Astrocyte (in vitro differentiated cells and primary cell): ENCODE results near the gene ADAM19. TPM values are rescaled to one million over a fixed set of nuclear protein-coding genes. Genes with fewer than 3 reads are reported as not detected.

Source experiments
- DNase-seq: peaks from one replicate; pipeline ENCODE4 v3.0.0-alpha.2; 2010; ENCODE audit warnings: low read depth
- FAIRE-seq: peaks from 2 replicates; lab custom pipeline; 2011; peaks lifted over from hg19 to GRCh38; lab: Jason Lieb, UNC
- H2AFZ ChIP-seq: 2 replicates; pipeline ENCODE4 v1.6.0; 2012; ENCODE audit warnings: low read depth, low read length, inconsistent platforms
- H3K27ac ChIP-seq: 2 replicates; pipeline ENCODE4 v1.5.1; 2011; ENCODE audit warnings: low read depth, low read length, inconsistent platforms
- H3K27me3 ChIP-seq: 2 replicates; pipeline ENCODE4 v1.6.0; 2011; ENCODE audit warnings: low read length, inconsistent platforms; ENCODE audit not compliant: insufficient read depth
- H3K36me3 ChIP-seq: 2 replicates; pipeline ENCODE4 v1.5.1; 2011; ENCODE audit warnings: low read length, inconsistent platforms; ENCODE audit not compliant: insufficient read depth
- H3K4me1 ChIP-seq: 2 replicates; pipeline ENCODE4 v1.5.1; 2011; ENCODE audit warnings: low read length, inconsistent platforms; ENCODE audit not compliant: insufficient read depth
- H3K4me2 ChIP-seq: 2 replicates; pipeline ENCODE4 v1.6.0; 2012; ENCODE audit warnings: low read length, inconsistent platforms
- H3K4me3 ChIP-seq: 2 replicates; pipeline ENCODE4 v1.5.1; 2011; ENCODE audit warnings: low read depth, mild to moderate bottlenecking, low read length, inconsistent platforms; ENCODE audit not compliant: insufficient read depth
- H3K79me2 ChIP-seq: 2 replicates; pipeline ENCODE4 v1.6.0; 2012; ENCODE audit warnings: mild to moderate bottlenecking, low read length, inconsistent platforms; ENCODE audit not compliant: insufficient read depth
- H3K9ac ChIP-seq: 2 replicates; pipeline ENCODE4 v1.6.0; 2012; ENCODE audit warnings: mild to moderate bottlenecking, low read length, inconsistent platforms
- H3K9me3 ChIP-seq: 2 replicates; pipeline ENCODE4 v1.5.1; 2012; ENCODE audit warnings: low read depth, mild to moderate bottlenecking, low read length, inconsistent platforms; ENCODE audit not compliant: insufficient read depth
- H4K20me1 ChIP-seq: 2 replicates; pipeline ENCODE4 v1.6.0; 2012; ENCODE audit warnings: low read length, inconsistent platforms; ENCODE audit not compliant: insufficient read depth
- H3K27ac Mint-ChIP-seq: one replicate; pipeline ENCODE4 v1.8.0; 2021; ENCODE audit warnings: mild to moderate bottlenecking, mixed read lengths; ENCODE audit not compliant: unreplicated experiment
- H3K27me3 Mint-ChIP-seq: one replicate; pipeline ENCODE4 v1.8.0; 2021; ENCODE audit warnings: low read depth, mixed read lengths; ENCODE audit not compliant: unreplicated experiment
- H3K36me3 Mint-ChIP-seq: one replicate; pipeline ENCODE4 v1.8.0; 2021; ENCODE audit warnings: low read depth, mixed read lengths; ENCODE audit not compliant: unreplicated experiment
- H3K4me1 Mint-ChIP-seq: one replicate; pipeline ENCODE4 v1.8.0; 2021; ENCODE audit warnings: low read depth, mixed read lengths; ENCODE audit not compliant: unreplicated experiment
- H3K4me3 Mint-ChIP-seq: one replicate; pipeline ENCODE4 v1.8.0; 2021; ENCODE audit warnings: mild to moderate bottlenecking, moderate library complexity, mixed read lengths; ENCODE audit not compliant: unreplicated experiment
- H3K9me3 Mint-ChIP-seq: one replicate; pipeline ENCODE4 v1.8.0; 2021; ENCODE audit warnings: mild to moderate bottlenecking, mixed read lengths; ENCODE audit not compliant: unreplicated experiment
- CTCF ChIP-seq: IDR thresholded peaks from 2 replicates; pipeline ENCODE4 v1.5.1; 2011; ENCODE audit warnings: low read depth, mild to moderate bottlenecking, inconsistent platforms, low read length, moderate library complexity; ENCODE audit not compliant: insufficient read depth
- EZH2 ChIP-seq: IDR thresholded peaks from 2 replicates; pipeline ENCODE4 v1.6.1; 2012; ENCODE audit warnings: mild to moderate bottlenecking, low read length, inconsistent platforms; ENCODE audit not compliant: insufficient read depth
- total RNA-seq: library from RNA; stranded (reverse); gene quantifications from 2 replicates; pipeline ENCODE4 v1.2.1, GENCODE V29; 2021

ADAM19 gene
- total RNA-seq, 1 donor from 2014 or later = 316 TPM

GRCh38 chr5:157523976-157524375, 51.6 kb downstream of the ADAM19 start:
- Histone ChIP-seq H3K4me1 (peaks cover 8% of the 10 kb centered on the region), H3K27ac (no peak overlapping the region), H3K9me3 (no peaks in the 10 kb centered on the region), H3K4me3 (no peak overlapping the region), H2AFZ (no peak overlapping the region), H3K4me2 (no peak overlapping the region), H4K20me1 (peaks cover 89% of the 10 kb centered on the region), H3K9ac (peak overlapping the region; percentile 20), H3K27me3 (no peaks in the 10 kb centered on the region), H3K79me2 (peaks cover 97% of the 10 kb centered on the region), H3K36me3 (peaks cover 53% of the 10 kb centered on the region)
- no peaks in the 10 kb centered on the region for H3K27me3 Mint-ChIP-seq
- TF ChIP-seq EZH2 (no peak), CTCF (no peak)
- DNase-seq = peak; percentile 23
- no peak for FAIRE-seq
- H3K9me3 Mint-ChIP-seq = no peaks in the 10 kb centered on the region
- no peak overlapping the region for H3K27ac Mint-ChIP-seq
- no peak overlapping the region for H3K4me3 Mint-ChIP-seq
- peaks cover 30% of the 10 kb centered on the region for H3K36me3 Mint-ChIP-seq
- peaks cover 18% of the 10 kb centered on the region for H3K4me1 Mint-ChIP-seq

- DNase-seq = no peak
- Mint-ChIP-seq H3K36me3 (peaks cover 24% of the 10 kb centered on the region), H3K27ac (peak overlapping the region; percentile 53), H3K4me3 (no peak overlapping the region), H3K4me1 (peaks cover 31% of the 10 kb centered on the region), H3K27me3 (no peaks in the 10 kb centered on the region), H3K9me3 (no peaks in the 10 kb centered on the region)
- peaks cover 76% of the 10 kb centered on the region for H4K20me1 ChIP-seq
- H3K9ac ChIP-seq = no peak overlapping the region
- H3K27ac ChIP-seq = peak overlapping the region; percentile 43
- H2AFZ ChIP-seq = no peak overlapping the region
- H3K4me3 ChIP-seq = no peak overlapping the region
- H3K27me3 ChIP-seq = no peaks in the 10 kb centered on the region
- no peaks in the 10 kb centered on the region for H3K9me3 ChIP-seq
- H3K4me2 ChIP-seq = no peak overlapping the region
- H3K79me2 ChIP-seq = peaks cover 80% of the 10 kb centered on the region
- FAIRE-seq = no peak
- H3K4me1 ChIP-seq = peaks cover 22% of the 10 kb centered on the region
- TF ChIP-seq CTCF (no peak), EZH2 (no peak)
- H3K36me3 ChIP-seq = peaks cover 52% of the 10 kb centered on the region
Observed at GRCh38 chr5:157521704-157522029, 53.9 kb downstream of the ADAM19 start.

GRCh38 chr5:157520911-157521703, 54.5 kb downstream of the ADAM19 start:
- H3K4me1 Mint-ChIP-seq = peaks cover 36% of the 10 kb centered on the region
- peaks cover 76% of the 10 kb centered on the region for H4K20me1 ChIP-seq
- no peak overlapping the region for H3K4me2 ChIP-seq
- TF ChIP-seq EZH2 (no peak), CTCF (no peak)
- H2AFZ ChIP-seq = no peak overlapping the region
- peaks cover 74% of the 10 kb centered on the region for H3K79me2 ChIP-seq
- H3K9me3 Mint-ChIP-seq = no peaks in the 10 kb centered on the region
- H3K36me3 ChIP-seq = peaks cover 52% of the 10 kb centered on the region
- H3K27ac Mint-ChIP-seq = peak overlapping the region; percentile 53
- no peaks in the 10 kb centered on the region for H3K27me3 ChIP-seq
- H3K4me3 Mint-ChIP-seq = peak overlapping the region; percentile 16
- no peak overlapping the region for H3K4me3 ChIP-seq
- H3K27me3 Mint-ChIP-seq = no peaks in the 10 kb centered on the region
- H3K9me3 ChIP-seq = no peaks in the 10 kb centered on the region
- FAIRE-seq = no peak
- peak; percentile 77 for DNase-seq
- peaks cover 28% of the 10 kb centered on the region for H3K4me1 ChIP-seq
- H3K36me3 Mint-ChIP-seq = peaks cover 24% of the 10 kb centered on the region
- peak overlapping the region; percentile 43 for H3K27ac ChIP-seq
- no peak overlapping the region for H3K9ac ChIP-seq
